Lung (tissue), 12 donors: ENCODE measurements around the gene PLXNA2. TPM values are rescaled to one million over a fixed set of nuclear protein-coding genes. Genes with fewer than 3 reads are reported as not detected.

Experiments used
- ATAC-seq: fragments of 200-7000 bp; cut with Tn5 transposase; one replicate; pipeline ENCODE4 v1.9.1; 2020; ENCODE audit warnings: moderate number of reproducible peaks; ENCODE audit not compliant: insufficient read depth, low FRiP score
- DNase-seq, 3 donors: peaks; one replicate each; pipeline ENCODE4 v3.0.0-alpha.2; 2013 to 2017
- H3K27ac ChIP-seq, 2 donors: one replicate each; pipeline ENCODE4 v1.5.1; 2013; ENCODE audit warnings: mild to moderate bottlenecking in 2 of 2, moderate library complexity in 2 of 2, control low read depth in 1 of 2, inconsistent platforms in 1 of 2, low read depth in 1 of 2, low read length in 1 of 2
- H3K27me3 ChIP-seq, 3 donors: one replicate each; pipeline ENCODE4 v1.5.1; 2013; ENCODE audit warnings: low read length in 2 of 3; ENCODE audit not compliant: control insufficient read depth in 3 of 3, insufficient read depth in 3 of 3
- H3K36me3 ChIP-seq, 4 donors: one replicate each; pipeline ENCODE4 v1.5.1; 2013; ENCODE audit warnings: low read length in 4 of 4, mild to moderate bottlenecking in 1 of 4, moderate library complexity in 1 of 4; ENCODE audit not compliant: control insufficient read depth in 4 of 4, insufficient read depth in 4 of 4
- H3K4me1 ChIP-seq, 5 donors: one replicate each; pipeline ENCODE4 v1.5.1; 2013; ENCODE audit warnings: low read length in 5 of 5, mild to moderate bottlenecking in 2 of 5, moderate library complexity in 1 of 5; ENCODE audit not compliant: control insufficient read depth in 5 of 5, insufficient read depth in 5 of 5
- H3K4me3 ChIP-seq: one replicate; pipeline ENCODE4 v1.5.1; 2013; ENCODE audit warnings: mild to moderate bottlenecking, control low read depth, moderate library complexity
- H3K9ac ChIP-seq, 2 donors: one replicate each; pipeline ENCODE4 v1.5.1; 2013; ENCODE audit warnings: low read length in 2 of 2, control low read depth in 1 of 2; ENCODE audit not compliant: insufficient read depth in 1 of 2
- H3K9me3 ChIP-seq, 4 donors: one replicate each; pipeline ENCODE4 v1.5.1; 2013; ENCODE audit warnings: low read length in 3 of 4, mild to moderate bottlenecking in 1 of 4, moderate library complexity in 1 of 4; ENCODE audit not compliant: control insufficient read depth in 4 of 4, insufficient read depth in 3 of 4
- CTCF ChIP-seq: IDR thresholded peaks from 2 replicates; pipeline ENCODE4 v1.5.1; 2012; ENCODE audit warnings: mild to moderate bottlenecking; ENCODE audit errors: control extremely low read depth, extremely low read depth
- WGBS, 2 donors: extraction: QIAGEN DNeasy Blood & Tissue Kit; methylation state at CpG; one replicate each; pipeline ENCODE4 v1.1.7; 2013; 5-methylcytosine and 5-hydroxymethylcytosine counted together
- polyA plus RNA-seq, 2 donors: library from polyadenylated mRNA; stranded (reverse); fragments of 200-250 nt; gene quantifications; one replicate each; pipeline ENCODE4 v1.2.1, GENCODE V29; 2013
- total RNA-seq, 2 donors: library from RNA; depleted of rRNA in 1 of 2; stranded (reverse); fragments of >200 nt in 1 of 2; gene quantifications; one replicate each; pipeline ENCODE4 v1.2.1, GENCODE V29; 2014 to 2021
- donor health status: control.
- donor health status: control.
- donor health status: Bipolar disorder and iron deficiency.
- donor health status: healthy.
- donor health status: DM: yes; HTN: yes; CAD: no.

Gene PLXNA2
- total and polyA plus RNA-seq, 4 donors: 13.2 to 118 (median 32.6) TPM

DNA sequence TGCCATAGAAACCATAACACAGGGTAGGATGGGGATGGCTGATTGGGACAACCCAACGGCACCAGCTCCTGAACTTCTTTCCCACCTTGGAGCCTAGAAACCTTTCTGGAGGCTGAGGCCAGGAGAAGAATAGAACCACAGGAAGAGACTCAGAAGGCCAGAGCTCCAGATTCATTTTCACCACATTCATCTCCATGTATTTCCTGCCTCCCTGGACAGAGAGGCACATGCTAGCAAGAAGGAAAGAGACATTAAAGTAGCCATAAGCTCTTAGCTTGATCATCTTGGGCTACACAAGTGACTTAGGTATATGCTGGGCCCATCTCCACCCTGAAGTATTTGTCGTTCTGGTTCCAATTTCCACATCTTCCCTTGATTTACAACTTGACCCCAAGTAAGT lies 44.1 kb downstream of the PLXNA2 start:
- WGBS, 2 donors: 92 to 100% methylated on average over 2 of the region's 2 CpGs
- peaks cover 0 to 9% (median 5%) of the 10 kb centered on the region in 4 donors for H3K36me3 ChIP-seq
- H3K4me1 ChIP-seq: peaks cover 11 to 44% (median 24%) of the 10 kb centered on the region in 5 donors
- ATAC-seq: no peak
- no peaks in the 10 kb centered on the region for H3K27me3 ChIP-seq
- H3K27ac ChIP-seq: no peak overlapping the region
- no peak for DNase-seq
- H3K9ac ChIP-seq: no peak overlapping the region
- no peak overlapping the region for H3K4me3 ChIP-seq
- H3K9me3 ChIP-seq: no peaks in the 10 kb centered on the region
- no peak for TF ChIP-seq CTCF

GRCh38 chr1:208198236-208198635 lies 45.9 kb downstream of the PLXNA2 start:
- Histone ChIP-seq H3K9me3 (no peaks in the 10 kb centered on the region), H3K27ac (no peak overlapping the region), H3K9ac (no peak overlapping the region), H3K4me3 (no peak overlapping the region), H3K36me3 (peaks cover 0 to 11% (median 3%) of the 10 kb centered on the region in 4 donors), H3K27me3 (no peaks in the 10 kb centered on the region), H3K4me1 (peaks cover 6 to 30% (median 14%) of the 10 kb centered on the region in 5 donors)
- TF ChIP-seq CTCF: no peak
- DNase-seq: no peak
- WGBS, 2 donors: 94 to 98% methylated on average over 8 of the region's 8 CpGs
- no peak for ATAC-seq

- Histone ChIP-seq H3K27me3 (no peaks in the 10 kb centered on the region), H3K9ac (no peak overlapping the region), H3K4me3 (no peak overlapping the region), H3K4me1 (peaks cover 0 to 30% (median 7%) of the 10 kb centered on the region in 5 donors), H3K9me3 (no peaks in the 10 kb centered on the region), H3K36me3 (peaks cover 0 to 13% (median 3%) of the 10 kb centered on the region in 4 donors), H3K27ac (no peak overlapping the region)
- ATAC-seq (no peak), DNase-seq (no peak)
- no peak for TF ChIP-seq CTCF
- 81 to 85% methylated on average over 3 of the region's 3 CpGs for WGBS, 2 donors
These were observed 49.2 kb downstream of the PLXNA2 start for GRCh38 chr1:208194944-208195343.

DNA sequence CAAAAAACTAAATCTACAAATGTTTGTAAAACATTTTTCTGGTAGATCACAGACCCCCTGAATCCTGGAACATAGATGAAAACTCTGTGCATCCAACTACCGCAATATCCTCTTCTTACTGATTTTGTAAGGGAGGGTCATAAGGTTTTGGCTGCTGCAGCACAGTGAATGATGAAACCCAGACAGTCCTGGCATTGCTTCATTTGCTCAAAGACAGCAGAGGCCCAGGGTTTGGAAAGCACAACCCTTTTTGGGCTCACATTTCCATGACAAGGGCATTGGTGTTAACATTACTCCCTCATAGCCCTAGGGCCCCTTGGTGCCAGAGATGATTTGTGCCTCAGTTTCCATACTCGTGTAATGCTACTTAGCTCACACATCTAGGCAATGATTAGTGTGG lies 51.2 kb downstream of the PLXNA2 start:
- H3K27me3 ChIP-seq: no peaks in the 10 kb centered on the region
- no peaks in the 10 kb centered on the region for H3K9me3 ChIP-seq
- H3K4me1 ChIP-seq: peaks cover 0 to 30% (median 7%) of the 10 kb centered on the region in 5 donors
- peak overlapping the region in 1 of 2 donors; percentile 27 for H3K27ac ChIP-seq
- peak; percentile 81 to 97 (median 93) for DNase-seq
- no peak overlapping the region for H3K9ac ChIP-seq
- H3K4me3 ChIP-seq: no peak overlapping the region
- 73 to 76% methylated on average over 2 of the region's 2 CpGs for WGBS, 2 donors
- TF ChIP-seq CTCF: no peak
- peaks cover 0 to 10% (median 1%) of the 10 kb centered on the region in 4 donors for H3K36me3 ChIP-seq
- no peak for ATAC-seq
